Thyroid gland (tissue), 4 donors: ENCODE data around the gene SLC24A4. TPM values are rescaled to one million over a fixed set of nuclear protein-coding genes. Genes with fewer than 3 reads are reported as not detected.
A peak's percentile ranks its signal among the peaks of the same experiment; 100 is the strongest.

Experiments used
- DNase-seq, 2 donors: peaks; one replicate each; pipeline ENCODE4 v3.0.0-alpha.2; 2019
- H3K27ac ChIP-seq, 3 donors: fragments of 200-600 bp; sonication (generic); 1 replicate in 2 of 3; 2 replicates in 1 of 3; pipeline ENCODE4 v1.5.1; 2016 to 2019; ENCODE audit warnings: mild to moderate bottlenecking in 1 of 3, moderate library complexity in 1 of 3
- H3K27me3 ChIP-seq: fragments of 200-600 bp; sonication (generic); one replicate; pipeline ENCODE4 v1.5.1; 2019
- H3K36me3 ChIP-seq, 2 donors: fragments of 200-600 bp; sonication (generic); one replicate each; pipeline ENCODE4 v1.5.1; 2016 to 2019
- H3K4me1 ChIP-seq, 2 donors: fragments of 200-600 bp; sonication (generic); one replicate each; pipeline ENCODE4 v1.5.1; 2017 to 2019
- H3K4me3 ChIP-seq, 3 donors: fragments of 200-600 bp; sonication (generic); replicated peaks in 1 of 3; 1 replicate in 2 of 3; 2 replicates in 1 of 3; pipeline ENCODE4 v1.5.1; 2016; ENCODE audit warnings: mild to moderate bottlenecking in 1 of 3
- H3K9me3 ChIP-seq: fragments of 200-600 bp; sonication (generic); one replicate; pipeline ENCODE4 v1.5.1; 2017
- POLR2A ChIP-seq, 2 donors: fragments of 450-650 bp; IDR thresholded peaks; one replicate each; pipeline ENCODE4 v1.6.1; 2017; ENCODE audit warnings: antibody characterized with exemption in 2 of 2, mild to moderate bottlenecking in 2 of 2, moderate library complexity in 1 of 2
- WGBS, 2 donors: methylation state at CpG; one replicate each; pipeline ENCODE4 v1.1.5; 2017; 5-methylcytosine and 5-hydroxymethylcytosine counted together
- intact Hi-C: fragments of 100-400 bp; cut with DNase I; formaldehyde crosslinking; loops from one replicate; pipeline ENCODE4 v1.15.1; 2023
- total RNA-seq, 4 donors: library from RNA; depleted of rRNA; stranded (reverse); fragments of >200 nt; gene quantifications; one replicate each; pipeline ENCODE4 v1.2.3, GENCODE V29; 2016
- TF ChIP-seq, protein P1 (sequence below), 6 experiments: fragments of 200-600 bp in 3 of 6; fragments of 450-650 bp in 3 of 6; sonication (generic) in 3 of 6; IDR thresholded peaks; one replicate each; pipeline ENCODE4 v1.5.1; 2016 to 2019; ENCODE audit warnings: antibody characterized with exemption in 6 of 6, mild to moderate bottlenecking in 2 of 6, inconsistent platforms in 1 of 6, moderate library complexity in 1 of 6

SLC24A4 gene
- total RNA-seq, 4 donors from 2014 or later: 0.05 to 0.46 (median 0.19) TPM

DNA sequence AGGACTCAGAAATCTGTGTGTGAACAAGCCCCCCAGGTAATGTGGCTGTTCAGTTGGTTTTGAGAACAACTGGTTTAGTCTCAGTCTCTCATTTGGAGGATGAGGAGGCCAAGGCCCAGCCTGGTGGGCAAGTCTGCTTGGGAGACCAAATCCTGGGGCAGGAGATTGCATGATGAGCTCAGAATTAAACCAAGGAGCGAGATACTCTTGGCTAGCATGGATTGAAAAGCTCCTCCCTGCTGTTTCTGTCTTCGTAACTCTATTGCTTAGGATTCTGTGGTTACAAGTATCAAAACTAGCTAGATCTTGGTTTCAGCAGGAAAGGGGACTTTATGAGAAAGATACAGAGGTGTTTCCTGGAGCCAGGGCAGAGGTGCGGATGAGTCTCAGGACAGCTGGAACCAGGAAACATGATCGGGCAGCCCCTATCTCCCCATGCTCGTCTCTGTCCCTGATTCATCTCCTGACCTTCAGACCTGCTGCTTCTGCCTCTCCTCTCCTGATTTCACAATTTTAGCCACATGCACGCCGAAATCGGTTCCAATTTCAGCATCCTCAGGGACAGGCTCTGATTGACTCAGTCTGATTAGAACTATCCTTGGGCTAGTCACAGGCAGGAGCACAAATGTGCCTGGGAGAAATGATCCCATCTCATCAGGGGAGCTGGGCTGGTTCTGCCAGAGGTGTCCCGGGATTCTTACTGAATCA is 150.4 kb downstream of the SLC24A4 start:
- Histone ChIP-seq H3K36me3 (no peaks in the 10 kb centered on the region), H3K4me1 (no peaks in the 10 kb centered on the region), H3K4me3 (no peak overlapping the region), H3K9me3 (no peaks in the 10 kb centered on the region), H3K27ac (peak overlapping the region in 1 of 3 donors; percentile 46), H3K27me3 (no peaks in the 10 kb centered on the region)
- TF ChIP-seq, protein P1, sequence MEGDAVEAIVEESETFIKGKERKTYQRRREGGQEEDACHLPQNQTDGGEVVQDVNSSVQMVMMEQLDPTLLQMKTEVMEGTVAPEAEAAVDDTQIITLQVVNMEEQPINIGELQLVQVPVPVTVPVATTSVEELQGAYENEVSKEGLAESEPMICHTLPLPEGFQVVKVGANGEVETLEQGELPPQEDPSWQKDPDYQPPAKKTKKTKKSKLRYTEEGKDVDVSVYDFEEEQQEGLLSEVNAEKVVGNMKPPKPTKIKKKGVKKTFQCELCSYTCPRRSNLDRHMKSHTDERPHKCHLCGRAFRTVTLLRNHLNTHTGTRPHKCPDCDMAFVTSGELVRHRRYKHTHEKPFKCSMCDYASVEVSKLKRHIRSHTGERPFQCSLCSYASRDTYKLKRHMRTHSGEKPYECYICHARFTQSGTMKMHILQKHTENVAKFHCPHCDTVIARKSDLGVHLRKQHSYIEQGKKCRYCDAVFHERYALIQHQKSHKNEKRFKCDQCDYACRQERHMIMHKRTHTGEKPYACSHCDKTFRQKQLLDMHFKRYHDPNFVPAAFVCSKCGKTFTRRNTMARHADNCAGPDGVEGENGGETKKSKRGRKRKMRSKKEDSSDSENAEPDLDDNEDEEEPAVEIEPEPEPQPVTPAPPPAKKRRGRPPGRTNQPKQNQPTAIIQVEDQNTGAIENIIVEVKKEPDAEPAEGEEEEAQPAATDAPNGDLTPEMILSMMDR (IDR thresholded peaks at IDR 0.05): no peak
- TF ChIP-seq POLR2A (IDR thresholded peaks at IDR 0.05): no peak
- DNase-seq: peak in 1 of 2 donors; percentile 17
- intact Hi-C loops: no loop called here
- WGBS, 2 donors: 63 to 75% methylated on average over 9 of the region's 9 CpGs

DNA sequence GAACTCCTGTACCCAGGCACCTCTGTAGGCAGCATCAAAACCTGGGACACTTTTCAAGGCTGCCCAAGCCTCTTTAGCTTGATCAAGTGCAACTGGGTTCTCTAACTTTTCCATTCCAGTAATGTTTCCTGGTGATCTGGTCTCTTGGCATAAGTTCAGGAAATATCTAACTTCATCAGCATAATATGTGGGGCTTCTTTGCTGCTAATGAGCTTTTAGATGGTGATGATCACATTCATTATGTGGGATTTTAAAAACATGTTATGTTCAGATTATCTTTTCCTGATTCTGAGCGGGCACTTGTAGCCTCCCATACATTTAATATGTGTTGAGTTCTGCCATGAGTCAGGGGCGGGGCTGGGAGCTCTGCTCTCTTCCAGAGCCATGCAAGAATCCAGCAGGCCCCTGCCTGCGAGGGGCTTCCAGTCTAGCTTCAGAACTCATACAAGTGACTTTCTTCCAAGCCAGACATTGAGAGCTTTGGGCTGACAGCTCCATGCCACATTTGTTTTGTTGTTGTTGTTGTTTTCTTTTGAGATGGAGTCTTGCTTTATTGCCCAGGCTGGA is 151.1 kb downstream of the SLC24A4 start:
- no peak overlapping the region for H3K4me3 ChIP-seq
- H3K4me1 ChIP-seq: no peaks in the 10 kb centered on the region
- intact Hi-C loops: no loop called here
- no peak for TF ChIP-seq POLR2A (IDR thresholded peaks at IDR 0.05)
- TF ChIP-seq, protein P1 (IDR thresholded peaks at IDR 0.05): no peak
- H3K36me3 ChIP-seq: no peaks in the 10 kb centered on the region
- no peak for DNase-seq
- 92 to 95% methylated on average over 3 of the region's 3 CpGs for WGBS, 2 donors
- H3K27ac ChIP-seq: peak overlapping the region in 1 of 3 donors; percentile 46
- no peaks in the 10 kb centered on the region for H3K9me3 ChIP-seq
- no peaks in the 10 kb centered on the region for H3K27me3 ChIP-seq

DNA sequence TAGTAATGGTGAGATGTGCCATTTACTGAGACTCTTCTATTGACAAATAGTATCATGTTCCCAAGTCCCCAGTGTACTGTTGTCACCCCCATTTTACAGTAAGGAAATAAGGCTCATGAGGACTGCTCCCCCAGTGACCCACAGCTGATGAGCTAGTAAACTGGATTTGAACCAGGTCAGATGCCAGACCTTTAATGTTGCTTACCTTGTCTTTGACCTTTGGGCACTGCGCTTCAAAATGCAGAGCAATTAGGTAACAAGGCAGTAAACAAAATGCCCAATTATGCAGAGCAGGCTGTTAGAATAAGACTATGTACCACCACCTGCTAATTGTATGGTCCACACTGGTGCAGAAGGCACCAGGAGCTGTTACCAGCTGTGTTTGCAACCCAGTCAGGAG is 152.1 kb downstream of the SLC24A4 start:
- no peak overlapping the region for H3K4me3 ChIP-seq
- H3K4me1 ChIP-seq: no peaks in the 10 kb centered on the region
- H3K9me3 ChIP-seq: no peaks in the 10 kb centered on the region
- 100% methylated on average over 1 of the region's 1 CpG for WGBS, 2 donors
- no peaks in the 10 kb centered on the region for H3K36me3 ChIP-seq
- no peaks in the 10 kb centered on the region for H3K27me3 ChIP-seq
- H3K27ac ChIP-seq: peak overlapping the region in 1 of 3 donors; percentile 46
- DNase-seq: no peak
- TF ChIP-seq, protein P1 (IDR thresholded peaks at IDR 0.05): no peak
- no peak for TF ChIP-seq POLR2A (IDR thresholded peaks at IDR 0.05)
- intact Hi-C loops: no loop called here

DNA sequence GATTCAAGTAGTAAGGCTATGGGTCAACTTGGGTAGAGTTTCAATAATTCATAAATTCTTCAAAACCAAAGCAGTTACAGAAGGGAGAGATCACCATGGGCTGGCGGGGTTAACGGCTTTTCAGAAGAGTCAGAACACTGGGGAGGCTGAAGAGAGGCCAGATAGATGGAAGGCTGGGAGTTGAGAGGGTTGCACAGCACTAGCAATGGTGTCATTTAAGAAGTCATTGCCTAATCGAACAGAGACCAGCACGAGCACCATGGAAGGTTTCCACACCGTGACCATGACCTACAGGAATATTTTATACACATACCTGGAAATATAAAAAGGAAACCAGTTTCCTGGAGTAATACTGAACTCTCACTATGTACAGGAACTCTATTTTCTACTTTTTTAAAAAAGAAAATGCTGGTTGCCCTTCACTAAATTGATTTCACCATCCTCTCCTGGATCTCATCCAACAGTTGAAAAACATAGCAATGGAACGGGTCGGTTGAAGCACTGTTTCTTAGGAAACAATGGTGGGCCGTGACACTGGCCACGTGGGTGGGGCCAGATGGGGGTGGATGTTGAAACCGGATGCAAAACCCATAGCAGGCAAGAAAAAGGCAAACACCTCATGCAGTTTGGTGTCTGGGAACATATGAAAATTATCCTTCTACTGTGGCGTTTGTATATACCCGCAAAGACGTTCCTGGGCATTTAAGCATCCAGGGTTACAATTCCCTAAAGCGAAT is 152.7 kb downstream of the SLC24A4 start:
- Histone ChIP-seq H3K27ac (peak overlapping the region in 1 of 3 donors; percentile 53), H3K9me3 (no peaks in the 10 kb centered on the region), H3K4me1 (no peaks in the 10 kb centered on the region), H3K36me3 (no peaks in the 10 kb centered on the region), H3K27me3 (no peaks in the 10 kb centered on the region), H3K4me3 (no peak overlapping the region)
- TF ChIP-seq, protein P1 (IDR thresholded peaks at IDR 0.05): no peak
- no peak for TF ChIP-seq POLR2A (IDR thresholded peaks at IDR 0.05)
- DNase-seq: peak; percentile 24 to 37
- 72 to 80% methylated on average over 14 of the region's 14 CpGs for WGBS, 2 donors
- intact Hi-C loops: no loop called here

- H3K4me1 ChIP-seq: no peaks in the 10 kb centered on the region
- H3K36me3 ChIP-seq: no peaks in the 10 kb centered on the region
- DNase-seq: no peak
- 82 to 85% methylated on average over 3 of the region's 3 CpGs for WGBS, 2 donors
- TF ChIP-seq POLR2A (IDR thresholded peaks at IDR 0.05): no peak
- TF ChIP-seq, protein P1 (IDR thresholded peaks at IDR 0.05): no peak
- intact Hi-C loops: no loop called here
- H3K27ac ChIP-seq: no peak overlapping the region
- H3K27me3 ChIP-seq: no peaks in the 10 kb centered on the region
- no peaks in the 10 kb centered on the region for H3K9me3 ChIP-seq
- H3K4me3 ChIP-seq: no peak overlapping the region
Observed at GRCh38 chr14:92480856-92481255, 157.9 kb downstream of the SLC24A4 start.
